ENCODE measurements around the gene OR52A1. TPM values are rescaled to one million over a fixed set of nuclear protein-coding genes. Genes with fewer than 3 reads are reported as not detected.

The OR52A1 gene
- total RNA-seq, 1 donor from 2014 or later = not detected

GRCh38 chr11:5136261-5136660 is 18.3 kb downstream of the OR52A1 start:
- intact Hi-C loops (cut with micrococcal nuclease) = no loop called here

DNA sequence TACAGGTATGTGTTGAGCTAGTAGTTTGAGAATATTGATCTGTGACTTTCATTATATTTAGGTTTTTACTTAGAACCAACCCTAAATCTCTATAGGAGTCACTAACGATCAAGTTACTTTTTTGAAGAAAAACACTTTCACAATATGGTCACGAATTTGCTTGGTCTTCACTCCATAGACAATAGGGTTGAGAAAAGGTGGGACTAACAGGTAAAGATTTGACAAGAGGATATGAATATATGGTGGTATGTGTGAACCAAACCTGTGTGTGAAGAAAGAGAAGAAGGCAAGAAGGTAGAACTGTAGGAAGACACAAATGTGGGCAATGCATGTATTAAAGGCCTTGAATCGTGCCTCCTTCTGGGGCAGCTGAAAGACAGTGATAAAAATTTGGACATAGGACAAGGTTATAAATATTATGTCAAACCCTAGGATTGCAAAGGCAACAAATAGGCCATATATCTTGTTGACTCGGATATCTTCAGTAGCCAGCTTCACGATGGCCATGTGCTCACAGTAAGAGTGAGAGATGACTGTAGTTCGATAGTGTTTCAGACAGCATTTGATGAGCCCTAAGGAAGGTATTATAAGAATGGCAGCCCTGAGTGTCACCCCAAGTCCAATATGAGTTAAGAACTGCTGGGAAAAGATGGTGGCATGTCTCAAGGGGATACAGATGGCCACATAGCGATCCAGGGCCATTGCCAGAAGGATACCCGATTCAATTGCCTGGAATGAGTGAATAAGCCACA is 22.8 kb downstream of the OR52A1 start:
- intact Hi-C loops (cut with micrococcal nuclease) = no loop called here

GRCh38 chr11:5129457-5129877 is 25.1 kb downstream of the OR52A1 start:
- intact Hi-C loops (cut with micrococcal nuclease) = loop anchor here (10.0 kb wide), 1 partner anchor 495 kb away; the partner anchor contains the start of gene OR51D1

- intact Hi-C loops (cut with micrococcal nuclease) = loop anchor here (1.0 to 10.0 kb wide), 7 partner anchors 166 to 1238 kb away; partner anchors contain the start of genes FHIP1B, OR51D1 and OR52N2
Measured at GRCh38 chr11:5124891-5125620, 29.5 kb downstream of the OR52A1 start.

GRCh38 chr11:5123802-5124521 is 30.6 kb downstream of the OR52A1 start:
- intact Hi-C loops (cut with micrococcal nuclease) = loop anchor here (1.0 to 10.0 kb wide), 7 partner anchors 167 to 1239 kb away; partner anchors contain the start of genes FHIP1B, OR51D1 and OR52N2

- intact Hi-C loops (cut with micrococcal nuclease) = no loop called here
Measured at GRCh38 chr11:5118893-5119292, 35.7 kb downstream of the OR52A1 start.

GRCh38 chr11:5117588-5117987 is 37.0 kb downstream of the OR52A1 start:
- intact Hi-C loops (cut with micrococcal nuclease) = no loop called here

- intact Hi-C loops (cut with micrococcal nuclease) = no loop called here
Measured at GRCh38 chr11:5115339-5115738, 39.2 kb downstream of the OR52A1 start.

DNA sequence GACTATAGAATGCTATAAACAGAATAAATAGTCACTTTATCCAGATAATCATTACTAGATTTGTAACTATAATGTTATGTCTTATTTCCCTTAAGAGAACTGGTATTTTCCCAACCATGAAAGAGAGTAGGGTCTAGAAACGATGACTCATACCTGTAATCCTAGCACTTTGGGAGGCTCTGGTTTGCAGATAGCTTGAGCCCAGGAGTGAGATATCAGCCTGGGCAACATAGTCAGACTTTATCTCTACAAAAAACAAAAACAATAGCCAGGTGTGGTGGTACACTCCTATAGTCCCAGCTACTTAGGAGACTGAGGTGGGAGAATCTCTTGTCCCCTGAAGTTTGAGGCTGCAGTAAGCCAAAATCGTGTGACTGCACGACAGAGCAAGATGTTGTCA is 47.3 kb downstream of the OR52A1 start:
- intact Hi-C loops (cut with micrococcal nuclease) = no loop called here

- intact Hi-C loops (cut with micrococcal nuclease) = no loop called here
Measured at GRCh38 chr11:5103066-5103465, 51.5 kb downstream of the OR52A1 start.

- intact Hi-C loops (cut with micrococcal nuclease) = no loop called here
Measured at GRCh38 chr11:5102246-5102645, 52.3 kb downstream of the OR52A1 start.

DNA sequence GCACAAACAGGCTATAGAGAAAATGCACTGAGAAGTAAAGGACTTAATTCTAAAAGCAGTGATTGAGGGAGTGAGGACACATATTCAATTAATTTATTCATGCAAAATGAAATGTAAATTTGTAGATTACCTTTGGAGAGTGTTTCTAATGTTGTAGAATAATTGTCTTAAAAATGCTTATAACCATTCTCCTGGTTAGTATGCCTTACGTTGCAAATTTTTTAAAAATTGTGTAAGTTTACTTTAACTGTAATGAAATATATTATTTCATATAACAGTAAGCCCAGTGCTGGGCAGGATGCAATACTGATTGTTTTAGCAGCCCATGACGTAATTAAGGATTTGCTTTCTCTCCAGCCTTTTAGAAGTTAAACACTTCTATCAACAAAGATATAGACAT is 58.5 kb downstream of the OR52A1 start:
- intact Hi-C loops (cut with micrococcal nuclease) = no loop called here

Other genes with a start within 250 kb of the OR52A1 start
- not detected in 2 replicates for gene OR51G2, start 235.4 kb downstream of the OR52A1 start, total RNA-seq
- not detected in 2 replicates for gene OR51G1, start 230.4 kb downstream of the OR52A1 start, total RNA-seq
- not detected in 2 replicates for gene OR51A4, start 207.2 kb downstream of the OR52A1 start, total RNA-seq
- gene OR51A2, start 199.0 kb downstream of the OR52A1 start, total RNA-seq = not detected in 2 replicates
- not detected in 2 replicates for gene OR51L1, start 159.9 kb downstream of the OR52A1 start, total RNA-seq
- not detected in 2 replicates for gene OR52J3, start 108.2 kb downstream of the OR52A1 start, total RNA-seq
- gene OR52E2, start 95.1 kb downstream of the OR52A1 start, total RNA-seq = not detected in 2 replicates
- gene OR52E1, start 85.2 kb downstream of the OR52A1 start, total RNA-seq = not detected in 2 replicates
- gene OR52A5, start 16.4 kb downstream of the OR52A1 start, total RNA-seq = not detected in 2 replicates
- not detected in 2 replicates for gene OR51V1, start 45.9 kb upstream of the OR52A1 start, total RNA-seq
- gene HBB, start 72.3 kb upstream of the OR52A1 start, total RNA-seq = not detected in 2 replicates
- not detected in 2 replicates for gene HBD, start 79.7 kb upstream of the OR52A1 start, total RNA-seq
- gene HBG1, start 95.1 kb upstream of the OR52A1 start, total RNA-seq = not detected in 2 replicates
- gene HBG2, start 100.0 kb upstream of the OR52A1 start, total RNA-seq = not detected in 2 replicates
- not detected in 2 replicates for gene HBE1, start 115.2 kb upstream of the OR52A1 start, total RNA-seq
- not detected in 2 replicates for gene OR51B4, start 147.2 kb upstream of the OR52A1 start, total RNA-seq
- gene OR51B2, start 169.5 kb upstream of the OR52A1 start, total RNA-seq = not detected in 2 replicates
- gene OR51B5, start 188.8 kb upstream of the OR52A1 start, total RNA-seq = not detected in 2 replicates
- not detected in 2 replicates for gene OR51B6, start 196.8 kb upstream of the OR52A1 start, total RNA-seq
- not detected in 2 replicates for gene OR51M1, start 229.1 kb upstream of the OR52A1 start, total RNA-seq

Measured in T-helper 1 cell treated with Interleukin-12 subunit alpha and Interleukin-12 subunit beta and Interleukin-4 antibody, amounts not matched to agents 30 ng/mL and 1 ng/mL, for 36 hours (primary cell).